HepG2 (cell line): Measurements from ENCODE around the gene LRRC45. TPM values are rescaled to one million over a fixed set of nuclear protein-coding genes. Genes with fewer than 3 reads are reported as not detected.

Source experiments
- ADNP ChIP-seq: sonication (generic); formaldehyde crosslinking; IDR thresholded peaks from 2 replicates; pipeline ENCODE4 v1.4.0; 2020; ENCODE audit warnings: missing genetic modification reagents
- ATF7 ChIP-seq, 2 experiments: fragments of 450-650 bp in 1 of 2; sonication (generic) in 1 of 2; formaldehyde crosslinking in 1 of 2; IDR thresholded peaks; 2 replicates each; pipeline versions ENCODE4 v1.4.0 to v1.6.1; 2016 to 2020; ENCODE audit warnings: antibody characterized with exemption in 1 of 2, mild to moderate bottlenecking in 1 of 2, missing genetic modification reagents in 1 of 2
- ELF4 ChIP-seq: sonication (generic); formaldehyde crosslinking; IDR thresholded peaks from 2 replicates; pipeline ENCODE4 v1.5.0; 2020; ENCODE audit warnings: missing genetic modification reagents, mild to moderate bottlenecking, moderate library complexity, borderline replicate concordance
- FOXJ3 ChIP-seq: sonication (generic); formaldehyde crosslinking; IDR thresholded peaks from 2 replicates; pipeline ENCODE4 v1.4.0; 2020; ENCODE audit warnings: missing genetic modification reagents, mild to moderate bottlenecking, borderline replicate concordance
- HIC2 ChIP-seq: sonication (generic); formaldehyde crosslinking; IDR thresholded peaks from 2 replicates; pipeline ENCODE4 v1.9.0; 2022; ENCODE audit warnings: low read depth, missing genetic modification reagents
- HNF4G ChIP-seq, 2 experiments: sonication (generic) in 1 of 2; formaldehyde crosslinking in 1 of 2; IDR thresholded peaks; 2 replicates each; pipeline versions ENCODE4 v1.4.0 to v1.6.1; 2011 to 2020; ENCODE audit warnings: borderline replicate concordance in 2 of 2, low read depth in 2 of 2, mild to moderate bottlenecking in 2 of 2, low read length in 1 of 2, missing genetic modification reagents in 1 of 2, moderate library complexity in 1 of 2
- KAT7 ChIP-seq: IDR thresholded peaks from 2 replicates; pipeline ENCODE4 v1.6.1; 2018; ENCODE audit warnings: borderline replicate concordance, missing compliant biosample characterization
- MAF1 ChIP-seq: sonication (generic); formaldehyde crosslinking; IDR thresholded peaks from 2 replicates; pipeline ENCODE4 v1.5.0; 2020; ENCODE audit warnings: missing genetic modification reagents, borderline replicate concordance
- MZF1 ChIP-seq: sonication (generic); formaldehyde crosslinking; IDR thresholded peaks from 2 replicates; pipeline ENCODE4 v1.8.1; 2023; ENCODE audit warnings: mild to moderate bottlenecking, missing genetic modification reagents, borderline replicate concordance
- NR2C2 ChIP-seq: sonication (generic); formaldehyde crosslinking; IDR thresholded peaks from 2 replicates; pipeline ENCODE4 v1.4.0; 2020; ENCODE audit warnings: missing genetic modification reagents, mild to moderate bottlenecking, moderate library complexity, borderline replicate concordance
- REST ChIP-seq, 2 experiments: IDR thresholded peaks; 2 replicates each; pipeline ENCODE4 v1.6.1; 2011 to 2012; ENCODE audit warnings: low read length in 2 of 2, borderline replicate concordance in 1 of 2, low read depth in 1 of 2, mild to moderate bottlenecking in 1 of 2, moderate library complexity in 1 of 2
- SSRP1 ChIP-seq: IDR thresholded peaks from 2 replicates; pipeline ENCODE4 v1.6.1; 2016; ENCODE audit warnings: control low read depth
- TCF12 ChIP-seq, 2 experiments: fragments of 450-650 bp in 1 of 2; sonication (generic) in 1 of 2; formaldehyde crosslinking in 1 of 2; IDR thresholded peaks; 2 replicates each; pipeline versions ENCODE4 v1.6.1 to v1.8.0; 2017 to 2022; ENCODE audit warnings: antibody characterized with exemption in 1 of 2, mild to moderate bottlenecking in 1 of 2, missing genetic modification reagents in 1 of 2, moderate library complexity in 1 of 2
- ZBTB21 ChIP-seq: sonication (generic); formaldehyde crosslinking; IDR thresholded peaks from 2 replicates; pipeline ENCODE4 v1.4.0; 2020; ENCODE audit warnings: missing genetic modification reagents
- ZFP36L2 ChIP-seq: sonication (generic); formaldehyde crosslinking; IDR thresholded peaks from 2 replicates; pipeline ENCODE4 v1.4.0; 2020; ENCODE audit warnings: missing genetic modification reagents
- ZNF383 ChIP-seq: sonication (generic); formaldehyde crosslinking; IDR thresholded peaks from 2 replicates; pipeline ENCODE4 v1.4.0; 2020; ENCODE audit warnings: missing genetic modification reagents, mild to moderate bottlenecking, borderline replicate concordance
- ZNF430 ChIP-seq: sonication (generic); formaldehyde crosslinking; IDR thresholded peaks from 2 replicates; pipeline ENCODE4 v1.9.0; 2021; ENCODE audit warnings: mild to moderate bottlenecking, missing genetic modification reagents
- ZNF607 ChIP-seq: sonication (generic); formaldehyde crosslinking; IDR thresholded peaks from 2 replicates; pipeline ENCODE4 v1.5.1; 2020; ENCODE audit warnings: missing genetic modification reagents, mild to moderate bottlenecking, borderline replicate concordance
- polyA plus RNA-seq, 8 experiments: library from polyadenylated mRNA; depleted of rRNA in 3 of 8; stranded (reverse) in 7 of 8; unstranded in 1 of 8; fragments of >200 nt; fragmentation: Illumina TruSeq in 4 of 8; extraction: Trizol in 4 of 8; gene quantifications; 2 replicates each; pipeline versions ENCODE4 v1.2.1 to v1.2.3, GENCODE V29; 2011 to 2016; ENCODE audit warnings: low read depth in 4 of 8, missing spikeins in 1 of 8, mixed read lengths in 1 of 8; ENCODE audit not compliant: insufficient read depth in 1 of 8
- total RNA-seq, 5 experiments: library from RNA; depleted of rRNA; stranded (reverse); fragments of >200 nt; fragmentation: Illumina TruSeq; extraction: Trizol; gene quantifications; 2 replicates each; pipeline ENCODE4 v1.2.3, GENCODE V29; 2016; ENCODE audit warnings: low read depth in 1 of 5
- TF ChIP-seq, protein P1 (sequence below): IDR thresholded peaks from 2 replicates; pipeline ENCODE4 v1.6.1; 2016; ENCODE audit warnings: control low read depth
- TF ChIP-seq, protein P2 (sequence below): IDR thresholded peaks from 2 replicates; pipeline ENCODE4 v1.6.1; 2018; ENCODE audit warnings: missing genetic modification reagents, mild to moderate bottlenecking, missing compliant biosample characterization

The LRRC45 gene
- total and polyA plus RNA-seq, 2 of the 13 experiments (the other 11 are each of a cell fraction or from before 2014, with no cell fraction given) = 11.6 to 48.1 TPM

DNA sequence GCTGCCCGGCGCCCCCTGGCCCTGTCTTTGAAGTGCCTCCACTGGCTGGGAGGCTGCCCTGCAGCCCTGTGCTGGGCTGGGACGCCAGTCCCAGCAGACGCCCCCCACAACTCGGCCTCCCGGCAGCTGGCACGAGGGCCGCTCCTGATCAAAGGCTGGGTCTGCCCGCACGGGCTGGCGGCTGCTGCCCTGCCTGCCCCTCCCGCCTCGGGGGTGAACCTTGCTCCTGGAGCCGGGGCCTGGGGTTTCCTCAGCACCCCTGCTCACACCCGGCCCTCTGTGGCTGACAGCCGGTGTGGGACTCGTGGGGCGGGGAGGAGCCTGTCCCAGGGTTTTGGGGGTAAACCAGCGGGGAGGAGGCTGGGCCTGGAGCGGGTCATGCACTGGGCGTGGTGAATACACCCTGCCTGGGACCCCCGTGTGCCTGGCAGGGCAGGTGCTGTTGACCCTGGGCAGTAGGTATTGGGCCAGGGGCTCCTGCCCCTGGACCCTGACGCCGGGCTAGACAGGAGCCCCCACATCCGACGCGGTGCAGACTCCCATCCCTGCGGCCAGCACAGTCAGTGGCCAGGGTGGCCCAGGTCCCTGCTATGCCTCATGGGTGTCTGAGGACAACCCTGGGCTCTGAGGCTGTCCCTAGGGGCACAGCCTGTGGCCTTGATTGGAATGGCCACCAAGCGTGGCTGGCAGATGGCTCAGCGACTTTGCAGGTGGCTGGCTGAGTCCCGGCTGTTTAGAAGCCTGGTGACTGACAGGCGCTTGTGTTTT lies 22.1 kb upstream of the LRRC45 start (continued):
- TF ChIP-seq REST (IDR thresholded peaks at IDR 0.05; ENCODE audit: borderline replicate concordance in 1 of 2, low read depth in 1 of 2, low read length in 2 of 2) (peak in 1 of 2 experiments; percentile 56; a peak in 2 of 4 replicates), ZFP36L2 (CRISPR knock-in tag) (no peak; the same call in 1 of the 2 replicates), ELF4 (CRISPR knock-in tag) (no peak), SSRP1 (peak; percentile 76), HNF4G (IDR thresholded peaks at IDR 0.05; ENCODE audit: borderline replicate concordance, low read depth, low read length) (peak; percentile 96), HNF4G (CRISPR knock-in tag; IDR thresholded peaks at IDR 0.05; ENCODE audit: borderline replicate concordance, low read depth) (peak; percentile 95), MZF1 (CRISPR knock-in tag) (no peak), KAT7 (CRISPR knock-in tag) (peak; percentile 89), FOXJ3 (CRISPR knock-in tag) (peak; percentile 95), ZNF607 (peak; percentile 91; the same call in 1 of the 2 replicates), ZNF383 (CRISPR knock-in tag) (no peak), MAF1 (CRISPR knock-in tag) (peak; percentile 75; the same call in 1 of the 2 replicates), ATF7 (IDR thresholded peaks at IDR 0.05) (no peak), ATF7 (CRISPR knock-in tag; IDR thresholded peaks at IDR 0.05) (no peak; the same call in none of the 2 replicates), NR2C2 (CRISPR knock-in tag) (peak; percentile 84), ZBTB21 (0 out of 2 replicates have a peak, but pooled peaks have one; percentile 28), ZNF430 (CRISPR knock-in tag) (peak; percentile 89; the same call in 1 of the 2 replicates), ADNP (CRISPR knock-in tag) (no peak), TCF12 (IDR thresholded peaks at IDR 0.05) (no peak), TCF12 (CRISPR knock-in tag; IDR thresholded peaks at IDR 0.05) (peak; percentile 98), HIC2 (CRISPR knock-in tag) (peak; percentile 100)
- TF ChIP-seq, protein P1, sequence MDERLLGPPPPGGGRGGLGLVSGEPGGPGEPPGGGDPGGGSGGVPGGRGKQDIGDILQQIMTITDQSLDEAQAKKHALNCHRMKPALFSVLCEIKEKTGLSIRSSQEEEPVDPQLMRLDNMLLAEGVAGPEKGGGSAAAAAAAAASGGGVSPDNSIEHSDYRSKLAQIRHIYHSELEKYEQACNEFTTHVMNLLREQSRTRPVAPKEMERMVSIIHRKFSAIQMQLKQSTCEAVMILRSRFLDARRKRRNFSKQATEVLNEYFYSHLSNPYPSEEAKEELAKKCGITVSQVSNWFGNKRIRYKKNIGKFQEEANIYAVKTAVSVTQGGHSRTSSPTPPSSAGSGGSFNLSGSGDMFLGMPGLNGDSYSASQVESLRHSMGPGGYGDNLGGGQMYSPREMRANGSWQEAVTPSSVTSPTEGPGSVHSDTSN (CRISPR knock-in tag) = no peak
- TF ChIP-seq, protein P2, sequence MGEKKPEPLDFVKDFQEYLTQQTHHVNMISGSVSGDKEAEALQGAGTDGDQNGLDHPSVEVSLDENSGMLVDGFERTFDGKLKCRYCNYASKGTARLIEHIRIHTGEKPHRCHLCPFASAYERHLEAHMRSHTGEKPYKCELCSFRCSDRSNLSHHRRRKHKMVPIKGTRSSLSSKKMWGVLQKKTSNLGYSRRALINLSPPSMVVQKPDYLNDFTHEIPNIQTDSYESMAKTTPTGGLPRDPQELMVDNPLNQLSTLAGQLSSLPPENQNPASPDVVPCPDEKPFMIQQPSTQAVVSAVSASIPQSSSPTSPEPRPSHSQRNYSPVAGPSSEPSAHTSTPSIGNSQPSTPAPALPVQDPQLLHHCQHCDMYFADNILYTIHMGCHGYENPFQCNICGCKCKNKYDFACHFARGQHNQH (CRISPR knock-in tag) = peak; percentile 98
